ENCODE measurements around the gene SHISA2.

Gene SHISA2

GRCh38 chr13:26048741-26049140, 3.1 kb downstream of the SHISA2 start:
- DNase-seq (ENCODE audit: low spot score): no peak

GRCh38 chr13:26047040-26047439, 4.8 kb downstream of the SHISA2 start:
- no peak for DNase-seq (ENCODE audit: low spot score)

- no peak for DNase-seq (ENCODE audit: low spot score)
These were observed 5.2 kb downstream of the SHISA2 start for GRCh38 chr13:26046639-26047038.

- no peak for DNase-seq (ENCODE audit: low spot score)
These were observed 6.7 kb downstream of the SHISA2 start for GRCh38 chr13:26045142-26045541.

GRCh38 chr13:26042785-26043184, 9.0 kb downstream of the SHISA2 start:
- DNase-seq (ENCODE audit: low spot score): no peak

- no peak for DNase-seq (ENCODE audit: low spot score)
These were observed 10.4 kb downstream of the SHISA2 start for GRCh38 chr13:26041444-26041843.

GRCh38 chr13:26038931-26039475, 12.8 kb downstream of the SHISA2 start:
- no peak for DNase-seq (ENCODE audit: low spot score)

- no peak for DNase-seq (ENCODE audit: low spot score)
These were observed 14.5 kb downstream of the SHISA2 start for GRCh38 chr13:26037302-26037701.

- no peak for DNase-seq (ENCODE audit: low spot score)
These were observed 15.4 kb downstream of the SHISA2 start for GRCh38 chr13:26036383-26036782.

- no peak for DNase-seq (ENCODE audit: low spot score)
These were observed 17.8 kb downstream of the SHISA2 start for GRCh38 chr13:26034018-26034417.

- DNase-seq (ENCODE audit: low spot score): no peak
These were observed 21.5 kb downstream of the SHISA2 start for GRCh38 chr13:26030331-26030730.

- no peak for DNase-seq (ENCODE audit: low spot score)
These were observed 22.2 kb downstream of the SHISA2 start for GRCh38 chr13:26029581-26030136.

GRCh38 chr13:26026211-26026610, 25.6 kb downstream of the SHISA2 start:
- DNase-seq (ENCODE audit: low spot score): no peak

GRCh38 chr13:26025771-26026170, 26.0 kb downstream of the SHISA2 start:
- DNase-seq (ENCODE audit: low spot score): no peak

- DNase-seq (ENCODE audit: low spot score): no peak
These were observed 26.6 kb downstream of the SHISA2 start for GRCh38 chr13:26025196-26025595.

- DNase-seq (ENCODE audit: low spot score): no peak
These were observed 27.3 kb downstream of the SHISA2 start for GRCh38 chr13:26024558-26024957.

GRCh38 chr13:26022538-26023292, 29.1 kb downstream of the SHISA2 start:
- no peak for DNase-seq (ENCODE audit: low spot score)

GRCh38 chr13:26021956-26022355, 29.9 kb downstream of the SHISA2 start:
- DNase-seq (ENCODE audit: low spot score): no peak

GRCh38 chr13:26021516-26021915, 30.3 kb downstream of the SHISA2 start:
- DNase-seq (ENCODE audit: low spot score): no peak

- DNase-seq (ENCODE audit: low spot score): no peak
These were observed 30.9 kb downstream of the SHISA2 start for GRCh38 chr13:26020891-26021290.

- DNase-seq (ENCODE audit: low spot score): no peak
These were observed 31.6 kb downstream of the SHISA2 start for GRCh38 chr13:26019881-26020870.

GRCh38 chr13:26019251-26019650, 32.6 kb downstream of the SHISA2 start:
- DNase-seq (ENCODE audit: low spot score): no peak
